Loucy (cell line): ENCODE measurements around the gene NDUFS6.

Experiments
- H2AFZ ChIP-seq: fragments of 200-600 bp; sonication (generic); 2 replicates; pipeline ENCODE4 v1.6.0; 2016; ENCODE audit warnings: antibody characterized with exemption, mild to moderate bottlenecking, low read length, moderate library complexity
- H3F3A ChIP-seq: fragments of 200-600 bp; 2 replicates; pipeline ENCODE4 v1.6.0; 2016; ENCODE audit warnings: antibody characterized with exemption, low read depth, mild to moderate bottlenecking
- H3K27me3 ChIP-seq: fragments of 200-600 bp; sonication (generic); 2 replicates; pipeline ENCODE4 v1.6.1; 2014; ENCODE audit warnings: low read length, mild to moderate bottlenecking; ENCODE audit not compliant: insufficient read depth, poor library complexity, severe bottlenecking
- H3K36me3 ChIP-seq: fragments of 200-600 bp; sonication (generic); 2 replicates; pipeline ENCODE4 v1.6.1; 2016; ENCODE audit warnings: low read length; ENCODE audit not compliant: insufficient read depth
- H3K4me1 ChIP-seq: fragments of 200-600 bp; sonication (generic); 2 replicates; pipeline ENCODE4 v1.5.1; 2014; ENCODE audit warnings: low read length, mild to moderate bottlenecking; ENCODE audit not compliant: insufficient read depth, poor library complexity, severe bottlenecking
- H3K4me2 ChIP-seq: fragments of 200-600 bp; sonication (generic); 2 replicates; pipeline ENCODE4 v1.6.0; 2014; ENCODE audit warnings: antibody characterized with exemption, low read length, low read depth, mild to moderate bottlenecking; ENCODE audit not compliant: poor library complexity, severe bottlenecking
- H3K4me3 ChIP-seq: fragments of 200-600 bp; sonication (generic); 2 replicates; pipeline ENCODE4 v1.5.1; 2014; ENCODE audit warnings: low read length, mild to moderate bottlenecking, mixed read lengths; ENCODE audit not compliant: poor library complexity, severe bottlenecking
- H3K79me2 ChIP-seq: fragments of 200-600 bp; sonication (generic); 2 replicates; pipeline ENCODE4 v1.6.1; 2014; ENCODE audit warnings: low read length; ENCODE audit not compliant: insufficient read depth
- H3K9ac ChIP-seq: fragments of 200-600 bp; sonication (generic); 2 replicates; pipeline ENCODE4 v1.6.0; 2014; ENCODE audit warnings: mild to moderate bottlenecking, low read depth, low read length, moderate library complexity; ENCODE audit not compliant: poor library complexity, severe bottlenecking
- H3K9me2 ChIP-seq: fragments of 200-600 bp; sonication (generic); replicated peaks from 2 replicates; pipeline ENCODE4 v1.6.1; 2016; ENCODE audit warnings: low read depth, low read length, mixed read lengths
- H3K9me3 ChIP-seq: fragments of 200-600 bp; sonication (generic); 2 replicates; pipeline ENCODE4 v1.6.1; 2014; ENCODE audit warnings: mild to moderate bottlenecking, antibody characterized with exemption, low read length, low read depth; ENCODE audit not compliant: insufficient read depth
- H4K20me1 ChIP-seq: fragments of 200-600 bp; sonication (generic); 2 replicates; pipeline ENCODE4 v1.6.0; 2014; ENCODE audit warnings: antibody characterized with exemption, low read length, mild to moderate bottlenecking; ENCODE audit not compliant: insufficient read depth, poor library complexity, severe bottlenecking
- EZH2phosphoT487 ChIP-seq: fragments of 200-600 bp; IDR thresholded peaks from 2 replicates; pipeline ENCODE4 v1.6.1; 2018; ENCODE audit warnings: antibody characterized with exemption, mild to moderate bottlenecking, moderate library complexity, borderline replicate concordance
- TF ChIP-seq, protein P1 (sequence below): fragments of 200-600 bp; sonication (generic); conservative IDR thresholded peaks from 2 replicates; pipeline ENCODE4 v1.5.1; 2014; ENCODE audit warnings: mild to moderate bottlenecking, antibody characterized with exemption, low read length

Gene NDUFS6

DNA sequence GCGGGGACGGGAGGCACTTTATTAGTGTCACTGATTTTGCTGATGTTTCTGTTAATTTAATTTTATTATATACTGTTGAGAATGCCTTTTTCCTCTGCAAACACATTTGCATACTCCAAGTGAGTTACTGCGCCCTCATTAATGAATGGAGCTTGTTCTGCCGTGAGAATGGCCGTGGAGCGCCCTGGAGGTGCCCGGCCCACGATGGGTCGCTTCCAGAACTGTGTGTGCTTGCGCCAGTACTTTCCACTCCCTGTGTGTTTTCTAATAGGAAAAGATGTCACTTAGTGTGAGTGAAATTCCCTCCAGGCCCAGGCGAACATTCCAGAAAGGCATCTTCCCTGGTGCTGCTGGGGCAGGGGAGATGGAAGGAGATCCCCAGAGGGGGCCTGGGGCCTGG lies 30.1 kb downstream of the NDUFS6 start:
- no peak overlapping the region for H2AFZ ChIP-seq
- no peaks in the 10 kb centered on the region for H3K27me3 ChIP-seq
- no peaks in the 10 kb centered on the region for H3F3A ChIP-seq
- no peaks in the 10 kb centered on the region for H3K79me2 ChIP-seq
- H3K9me2 ChIP-seq = no peaks in the 10 kb centered on the region
- TF ChIP-seq, protein P1, sequence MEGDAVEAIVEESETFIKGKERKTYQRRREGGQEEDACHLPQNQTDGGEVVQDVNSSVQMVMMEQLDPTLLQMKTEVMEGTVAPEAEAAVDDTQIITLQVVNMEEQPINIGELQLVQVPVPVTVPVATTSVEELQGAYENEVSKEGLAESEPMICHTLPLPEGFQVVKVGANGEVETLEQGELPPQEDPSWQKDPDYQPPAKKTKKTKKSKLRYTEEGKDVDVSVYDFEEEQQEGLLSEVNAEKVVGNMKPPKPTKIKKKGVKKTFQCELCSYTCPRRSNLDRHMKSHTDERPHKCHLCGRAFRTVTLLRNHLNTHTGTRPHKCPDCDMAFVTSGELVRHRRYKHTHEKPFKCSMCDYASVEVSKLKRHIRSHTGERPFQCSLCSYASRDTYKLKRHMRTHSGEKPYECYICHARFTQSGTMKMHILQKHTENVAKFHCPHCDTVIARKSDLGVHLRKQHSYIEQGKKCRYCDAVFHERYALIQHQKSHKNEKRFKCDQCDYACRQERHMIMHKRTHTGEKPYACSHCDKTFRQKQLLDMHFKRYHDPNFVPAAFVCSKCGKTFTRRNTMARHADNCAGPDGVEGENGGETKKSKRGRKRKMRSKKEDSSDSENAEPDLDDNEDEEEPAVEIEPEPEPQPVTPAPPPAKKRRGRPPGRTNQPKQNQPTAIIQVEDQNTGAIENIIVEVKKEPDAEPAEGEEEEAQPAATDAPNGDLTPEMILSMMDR = no peak
- no peak for TF ChIP-seq EZH2phosphoT487
- peaks cover 4% of the 10 kb centered on the region; the same call in 1 of the 2 replicates for H3K36me3 ChIP-seq
- H3K4me1 ChIP-seq = no peaks in the 10 kb centered on the region
- no peaks in the 10 kb centered on the region for H3K9me3 ChIP-seq
- no peaks in the 10 kb centered on the region for H4K20me1 ChIP-seq
- H3K9ac ChIP-seq = no peak overlapping the region
- H3K4me3 ChIP-seq = no peak overlapping the region
- no peak overlapping the region for H3K4me2 ChIP-seq

DNA sequence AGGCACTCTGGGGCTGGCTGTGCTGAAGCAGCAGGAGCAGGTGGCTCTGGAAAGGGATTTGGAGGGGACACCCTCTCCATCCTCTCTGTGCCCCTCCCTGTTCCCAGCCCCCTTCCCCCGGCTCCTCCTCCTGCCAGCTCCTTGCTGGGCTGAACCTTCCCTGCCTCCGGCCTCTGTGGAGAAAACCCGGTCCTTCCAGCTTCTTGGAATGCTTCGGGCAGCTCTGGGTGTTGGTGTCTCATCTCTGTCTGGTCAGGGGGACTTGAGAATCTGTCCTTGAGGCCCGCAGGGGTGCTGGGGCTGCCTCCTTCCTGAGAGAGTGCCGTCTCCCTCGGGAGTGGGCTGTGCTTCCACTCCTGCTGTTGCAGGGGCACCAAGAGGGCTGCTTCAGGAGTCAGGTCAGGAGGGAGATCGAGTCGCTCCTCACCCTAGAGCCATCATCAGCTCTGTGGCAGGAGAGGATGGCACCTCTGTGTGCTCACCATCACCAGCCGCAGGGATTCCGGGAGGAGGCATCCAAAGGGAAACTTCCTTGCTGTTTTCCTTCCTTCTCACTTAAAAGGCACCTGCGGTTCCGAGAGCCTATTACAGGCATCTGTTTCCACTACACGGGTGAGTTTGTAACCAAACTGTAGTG lies 30.6 kb downstream of the NDUFS6 start:
- no peaks in the 10 kb centered on the region for H3K9me2 ChIP-seq

DNA sequence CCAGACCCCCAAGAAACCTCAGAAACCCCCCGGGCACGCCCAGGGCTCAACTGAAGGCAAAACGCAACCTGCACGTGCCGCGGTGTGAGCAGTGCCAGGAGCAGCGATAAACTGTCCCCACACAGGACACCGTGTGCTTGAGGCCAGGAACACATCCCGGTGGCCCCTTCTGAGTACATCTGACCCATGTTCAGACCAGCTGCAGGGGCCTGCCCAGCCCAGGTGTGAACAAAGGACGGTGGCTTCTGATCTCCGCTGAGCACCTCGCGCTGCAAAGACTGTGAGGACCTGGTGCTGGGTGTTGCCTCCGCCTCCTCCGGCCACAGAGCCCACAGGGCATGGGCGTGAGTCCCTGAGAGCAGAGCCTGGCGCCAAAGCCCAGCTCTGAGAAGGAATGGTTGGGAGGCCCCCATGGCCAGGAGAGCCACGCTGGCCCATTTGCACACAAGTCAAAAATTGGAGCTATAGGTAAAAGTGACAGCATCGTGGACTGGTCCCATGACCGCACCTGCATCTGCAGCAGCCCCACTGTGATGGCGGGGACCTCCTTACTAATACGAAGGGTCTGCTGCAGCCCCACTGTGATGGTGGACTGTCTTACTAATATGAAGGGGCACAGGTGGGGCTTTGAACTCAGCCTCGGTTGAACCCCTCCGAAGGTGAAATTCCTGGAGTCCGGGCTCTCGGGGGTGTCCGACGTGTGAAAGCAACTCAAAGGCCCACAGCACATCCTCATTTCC lies 31.5 kb downstream of the NDUFS6 start:
- Histone ChIP-seq H3K79me2 (no peaks in the 10 kb centered on the region), H3K4me1 (no peaks in the 10 kb centered on the region), H3K4me2 (no peak overlapping the region), H3F3A (no peaks in the 10 kb centered on the region), H4K20me1 (no peaks in the 10 kb centered on the region), H3K9me2 (no peaks in the 10 kb centered on the region), H2AFZ (no peak overlapping the region), H3K36me3 (no peaks in the 10 kb centered on the region), H3K9me3 (no peaks in the 10 kb centered on the region), H3K27me3 (no peaks in the 10 kb centered on the region), H3K9ac (no peak overlapping the region), H3K4me3 (no peak overlapping the region)
- no peak for TF ChIP-seq EZH2phosphoT487
- TF ChIP-seq, protein P1 = no peak

More for the DNA sequence above, 30.6 kb downstream of the NDUFS6 start:
- no peaks in the 10 kb centered on the region for H3K36me3 ChIP-seq
- no peaks in the 10 kb centered on the region for H3K27me3 ChIP-seq
- no peaks in the 10 kb centered on the region for H3K79me2 ChIP-seq
- TF ChIP-seq EZH2phosphoT487 = no peak
- TF ChIP-seq, protein P1 = no peak
- H2AFZ ChIP-seq = no peak overlapping the region
- H3K9me3 ChIP-seq = no peaks in the 10 kb centered on the region
- H3K9ac ChIP-seq = no peak overlapping the region
- no peaks in the 10 kb centered on the region for H3F3A ChIP-seq
- no peaks in the 10 kb centered on the region for H3K4me1 ChIP-seq
- H4K20me1 ChIP-seq = no peaks in the 10 kb centered on the region
- no peak overlapping the region for H3K4me3 ChIP-seq
- H3K4me2 ChIP-seq = no peak overlapping the region
